GM19452 (cell line): ENCODE measurements around the gene SCARB1.

ENCODE experiments used
- ATAC-seq: cut with Tn5 transposase; IDR thresholded peaks from one replicate; pipeline ENCODE4 v1.9.1; 2021; ENCODE audit not compliant: unreplicated experiment

Gene SCARB1

DNA sequence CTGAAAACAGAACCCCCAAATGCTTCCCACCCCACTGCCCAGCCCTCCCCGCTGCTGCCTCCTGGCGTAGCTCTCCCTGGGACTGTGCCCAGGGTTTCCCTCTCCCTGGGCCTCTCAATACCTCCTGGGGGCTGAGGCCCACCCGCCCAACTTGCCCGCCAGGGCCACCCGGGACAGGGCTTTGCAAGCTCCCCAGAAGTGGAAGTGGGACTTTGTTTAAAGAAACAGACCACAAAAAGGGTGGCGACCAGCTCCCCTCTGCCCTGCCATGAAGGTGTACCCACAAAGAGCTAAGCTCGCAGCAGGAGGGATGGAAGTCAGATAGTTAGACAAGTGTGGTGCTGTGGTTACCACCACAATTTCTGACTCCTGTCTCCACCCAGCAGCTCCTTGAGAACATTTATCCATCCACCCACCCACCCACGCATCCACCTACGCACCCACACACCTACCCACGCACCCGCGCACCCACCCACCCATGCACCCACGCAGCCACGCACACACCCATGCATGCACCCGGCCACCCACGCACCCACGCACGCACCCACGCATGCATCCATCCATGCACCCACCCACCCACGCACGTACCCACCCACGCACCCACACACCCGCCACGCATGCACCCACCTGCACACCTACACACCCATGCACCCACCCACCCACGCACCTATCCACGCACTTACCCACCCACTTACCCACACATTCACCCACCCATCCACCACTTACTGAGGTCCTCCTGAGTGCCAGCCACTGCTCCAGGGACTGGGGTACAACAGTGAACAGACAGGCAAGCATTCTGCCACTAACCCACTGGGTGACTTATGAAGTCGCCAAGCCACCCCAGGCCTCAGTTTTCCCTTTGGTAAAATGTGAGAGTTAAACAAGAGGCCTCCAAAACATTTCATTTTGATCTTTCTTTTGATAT is 127.3 kb downstream of the SCARB1 start:
- ATAC-seq, result no peak

- no peak for ATAC-seq
Measured at GRCh38 chr12:124734224-124734788, 129.4 kb downstream of the SCARB1 start.

DNA sequence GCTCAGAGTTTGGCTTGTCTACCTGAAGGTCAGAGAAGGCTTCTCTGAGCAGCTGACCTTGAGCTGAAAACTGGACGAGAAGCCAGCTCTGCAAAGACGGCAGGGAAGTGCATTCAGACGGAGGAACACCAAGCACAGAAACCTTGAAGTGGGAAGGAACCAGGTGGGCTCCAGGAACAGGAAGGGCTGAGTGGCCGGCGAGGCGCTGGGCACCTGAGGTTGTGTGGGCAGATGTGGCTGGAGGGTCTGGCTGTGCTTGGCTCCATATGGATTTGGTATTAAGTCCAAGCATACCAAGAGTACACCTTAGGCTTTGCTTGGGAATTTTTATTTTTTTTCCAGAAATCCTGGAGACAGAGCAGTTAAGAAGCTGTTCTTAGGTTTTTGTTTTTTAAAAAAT is 130.6 kb downstream of the SCARB1 start:
- no peak for ATAC-seq

DNA sequence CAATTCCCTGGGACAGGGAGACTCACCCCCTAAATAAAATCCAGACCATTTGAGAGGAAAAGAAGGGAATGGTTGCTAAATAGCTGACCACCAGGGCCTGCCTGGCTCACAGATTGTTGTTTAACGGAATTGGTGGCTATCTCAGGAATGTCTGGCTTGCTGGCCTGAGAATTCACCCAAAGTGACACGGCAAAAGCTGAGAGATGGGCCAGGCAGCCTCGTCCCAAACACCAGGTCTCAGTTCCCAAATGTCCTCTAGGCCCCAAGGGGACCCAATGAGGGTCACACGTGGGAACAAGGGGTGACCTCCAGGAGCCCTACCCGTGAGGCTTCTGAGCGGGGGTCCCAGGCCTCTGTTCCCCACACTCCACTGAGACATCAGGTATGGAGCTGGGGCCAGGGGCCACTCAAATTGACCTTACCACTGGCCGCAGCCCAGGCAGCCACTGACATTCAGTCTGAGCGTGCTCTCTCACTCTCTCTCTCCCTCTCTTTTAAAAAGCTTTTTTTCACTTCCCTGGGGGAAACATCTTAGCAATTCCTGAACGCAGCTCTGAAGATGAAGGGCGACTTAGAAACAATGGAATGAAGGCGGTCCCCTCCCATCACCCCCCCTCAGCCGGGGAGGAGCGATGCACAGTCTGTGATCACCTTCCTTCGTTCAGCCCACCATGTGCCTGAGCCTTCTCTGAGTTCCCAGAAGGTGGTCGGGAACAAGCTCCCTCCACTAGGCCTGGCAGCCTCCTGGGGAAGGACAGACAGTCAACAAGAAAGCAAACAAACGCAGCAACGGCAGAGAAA is 131.2 kb downstream of the SCARB1 start:
- no peak for ATAC-seq

- ATAC-seq, result no peak
Measured at GRCh38 chr12:124731869-124732268, 131.8 kb downstream of the SCARB1 start.

- ATAC-seq, result no peak
Measured at GRCh38 chr12:124730455-124730932, 133.2 kb downstream of the SCARB1 start.

GRCh38 chr12:124727922-124728321 is 135.7 kb downstream of the SCARB1 start:
- no peak for ATAC-seq

DNA sequence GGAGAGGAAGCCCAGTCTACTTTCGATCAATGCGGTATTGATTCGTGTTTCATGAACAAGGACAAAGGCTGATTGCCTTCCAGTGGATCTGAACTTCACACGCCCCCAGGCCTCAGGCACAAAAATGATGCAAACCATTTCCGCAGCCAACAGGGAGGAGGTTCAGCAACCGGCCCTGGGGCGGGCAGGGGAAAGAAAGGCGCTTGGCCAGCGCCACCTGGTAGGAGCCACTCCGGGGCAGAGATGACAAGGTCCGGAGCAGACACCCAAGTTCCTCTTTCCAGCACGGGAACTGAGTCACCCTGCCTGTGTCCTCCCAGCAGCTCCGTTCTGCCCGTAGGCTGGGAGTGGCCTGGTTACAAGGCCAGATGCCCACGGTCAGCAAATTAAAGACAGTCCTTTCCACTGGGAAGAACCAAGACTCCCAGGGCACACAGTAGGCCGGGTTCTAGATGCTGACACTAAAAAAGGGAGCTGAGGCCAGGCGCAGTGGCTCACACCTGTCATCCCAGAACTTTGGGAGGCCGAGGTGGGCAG is 136.3 kb downstream of the SCARB1 start:
- ATAC-seq, result peak; percentile 69
